Activated CD4-positive, alpha-beta memory T cell treated with anti-CD3 and anti-CD28 coated beads, Interleukin-2, amount 10 ng/mL, durations not matched to agents 7 days and 5 days (primary cell): ENCODE measurements around the gene DOHH. TPM values are rescaled to one million over a fixed set of nuclear protein-coding genes. Genes with fewer than 3 reads are reported as not detected.
"Not testable (repeated sequence)": the region's sequence is repeated elsewhere in the genome, so short reads cannot be mapped to it uniquely, and the experiment has no call there.

ENCODE experiments used
- CTCF ChIA-PET: fragments of 350-600 bp; sonication (Branson Sonifier 250); formaldehyde crosslinking; loops from one replicate; lab custom pipeline; 2021; ENCODE audit warnings: antibody characterized with exemption, inconsistent platforms; lab: Charles Lee
- POLR2A ChIA-PET: fragments of 350-600 bp; sonication (Branson Sonifier 250); formaldehyde crosslinking; loops from one replicate; lab custom pipeline; 2021; ENCODE audit warnings: antibody characterized with exemption; lab: Charles Lee
- DNase-seq: peaks from one replicate; pipeline ENCODE4 v3.0.0-alpha.2; 2020
- H3K27ac Mint-ChIP-seq: one replicate; pipeline ENCODE4 v1.8.0; 2021; ENCODE audit warnings: mild to moderate bottlenecking, mixed read lengths
- H3K27me3 Mint-ChIP-seq: one replicate; pipeline ENCODE4 v1.8.0; 2021; ENCODE audit warnings: mixed read lengths
- H3K36me3 Mint-ChIP-seq: one replicate; pipeline ENCODE4 v1.8.0; 2021; ENCODE audit warnings: low read depth, mixed read lengths
- H3K4me1 Mint-ChIP-seq: one replicate; pipeline ENCODE4 v1.8.0; 2021; ENCODE audit warnings: mixed read lengths
- H3K4me3 Mint-ChIP-seq: one replicate; pipeline ENCODE4 v1.8.0; 2021; ENCODE audit warnings: mild to moderate bottlenecking, mixed read lengths
- H3K9me3 Mint-ChIP-seq: one replicate; pipeline ENCODE4 v1.8.0; 2021; ENCODE audit warnings: mixed read lengths
- total RNA-seq, 2 experiments: library from RNA; stranded (reverse); gene quantifications; one replicate each; pipeline ENCODE4 v1.2.3, GENCODE V29; 2021

The DOHH gene
- total RNA-seq, 2 experiments from 2014 or later: 11.1 to 11.8 TPM

- CTCF ChIA-PET: no interaction called here
- Mint-ChIP-seq H3K36me3 (peaks cover 25% of the 10 kb centered on the region), H3K4me1 (peaks cover 35% of the 10 kb centered on the region), H3K9me3 (no peaks in the 10 kb centered on the region), H3K27me3 (no peaks in the 10 kb centered on the region), H3K27ac (no peak overlapping the region), H3K4me3 (no peak overlapping the region)
- DNase-seq: no peak
- POLR2A ChIA-PET: no interaction called here
Measured at GRCh38 chr19:3512562-3513228, 12.2 kb upstream of the DOHH start.

- Mint-ChIP-seq H3K27me3 (no peaks in the 10 kb centered on the region), H3K36me3 (peaks cover 32% of the 10 kb centered on the region), H3K27ac (no peak overlapping the region), H3K4me3 (no peak overlapping the region), H3K9me3 (no peaks in the 10 kb centered on the region), H3K4me1 (peaks cover 41% of the 10 kb centered on the region)
- POLR2A ChIA-PET: no interaction called here
- CTCF ChIA-PET: no interaction called here
- no peak for DNase-seq
Measured at GRCh38 chr19:3511506-3512251, 11.2 kb upstream of the DOHH start.

- peaks cover 33% of the 10 kb centered on the region for H3K36me3 Mint-ChIP-seq
- H3K9me3 Mint-ChIP-seq: no peaks in the 10 kb centered on the region
- no peak overlapping the region for H3K4me3 Mint-ChIP-seq
- H3K4me1 Mint-ChIP-seq: peaks cover 35% of the 10 kb centered on the region
- CTCF ChIA-PET: no interaction called here
- no peak for DNase-seq
- H3K27ac Mint-ChIP-seq: no peak overlapping the region
- POLR2A ChIA-PET: interaction anchor here (1.0 kb wide), 1 partner anchor 10 kb away, joined by 4 read pairs; the partner anchor contains the start of gene DOHH
- H3K27me3 Mint-ChIP-seq: no peaks in the 10 kb centered on the region
Measured at GRCh38 chr19:3510727-3511126, 10.3 kb upstream of the DOHH start.

GRCh38 chr19:3509566-3509989 lies 9.1 kb upstream of the DOHH start:
- H3K27ac Mint-ChIP-seq: peak overlapping the region; percentile 27
- CTCF ChIA-PET: interaction anchor here (0.7 kb wide), 1 partner anchor 15 kb away, joined by 3 read pairs; no protein-coding TSS in a partner anchor
- H3K27me3 Mint-ChIP-seq: no peaks in the 10 kb centered on the region
- peaks cover 33% of the 10 kb centered on the region for H3K36me3 Mint-ChIP-seq
- POLR2A ChIA-PET: interaction anchor here (1.0 kb wide), 1 partner anchor 9 kb away, joined by 4 read pairs; the partner anchor contains the start of gene DOHH
- peak overlapping the region; percentile 25 for H3K4me3 Mint-ChIP-seq
- H3K4me1 Mint-ChIP-seq: peaks cover 40% of the 10 kb centered on the region
- H3K9me3 Mint-ChIP-seq: no peaks in the 10 kb centered on the region
- no peak for DNase-seq

GRCh38 chr19:3508771-3509535 lies 8.5 kb upstream of the DOHH start:
- H3K4me1 Mint-ChIP-seq: peaks cover 44% of the 10 kb centered on the region
- no peaks in the 10 kb centered on the region for H3K9me3 Mint-ChIP-seq
- no peaks in the 10 kb centered on the region for H3K27me3 Mint-ChIP-seq
- ChIA-PET CTCF (interaction anchor here (0.7 kb wide), 2 partner anchors 14 to 77 kb away, joined by 3 to 5 read pairs; partner anchors contain the start of gene GIPC3), POLR2A (interaction anchor here (0.6 kb wide), 1 partner anchor 30 kb away, joined by 3 read pairs; no protein-coding TSS in a partner anchor)
- no peak overlapping the region for H3K27ac Mint-ChIP-seq
- peak overlapping the region; percentile 88 for H3K4me3 Mint-ChIP-seq
- no peak for DNase-seq
- peaks cover 33% of the 10 kb centered on the region for H3K36me3 Mint-ChIP-seq

- H3K4me3 Mint-ChIP-seq: peak overlapping the region; percentile 88
- not testable (repeated sequence) for H3K9me3 Mint-ChIP-seq, H3K27me3 Mint-ChIP-seq, DNase-seq
- ChIA-PET CTCF (interaction anchor here (0.7 kb wide), 1 partner anchor 77 kb away, joined by 5 read pairs; the partner anchor contains the start of gene GIPC3), POLR2A (interaction anchor here (0.6 kb wide), 1 partner anchor 29 kb away, joined by 3 read pairs; no protein-coding TSS in a partner anchor)
- peaks cover 41% of the 10 kb centered on the region for H3K4me1 Mint-ChIP-seq
- H3K27ac Mint-ChIP-seq: peak overlapping the region; percentile 11
- H3K36me3 Mint-ChIP-seq: peaks cover 33% of the 10 kb centered on the region
Measured at GRCh38 chr19:3508121-3508661, 7.7 kb upstream of the DOHH start.

GRCh38 chr19:3507371-3508120 lies 7.1 kb upstream of the DOHH start:
- H3K36me3 Mint-ChIP-seq: peaks cover 33% of the 10 kb centered on the region
- H3K4me3 Mint-ChIP-seq: peak overlapping the region; percentile 88
- CTCF ChIA-PET: no interaction called here
- no peaks in the 10 kb centered on the region for H3K27me3 Mint-ChIP-seq
- POLR2A ChIA-PET: interaction anchor here (1.0 to 1.6 kb wide), 3 partner anchors 10 to 331 kb away, joined by 4 to 8 read pairs (median 5); partner anchors contain the start of gene MFSD12
- no peaks in the 10 kb centered on the region for H3K9me3 Mint-ChIP-seq
- peak; percentile 47 for DNase-seq
- peaks cover 41% of the 10 kb centered on the region for H3K4me1 Mint-ChIP-seq
- H3K27ac Mint-ChIP-seq: peak overlapping the region; percentile 84

- peaks cover 41% of the 10 kb centered on the region for H3K4me1 Mint-ChIP-seq
- ChIA-PET CTCF (no interaction called here), POLR2A (interaction anchor here (0.6 to 1.9 kb wide), 6 partner anchors 10 to 330 kb away, joined by 3 to 8 read pairs (median 4); partner anchors contain the start of gene MFSD12)
- peak overlapping the region; percentile 84 for H3K27ac Mint-ChIP-seq
- H3K9me3 Mint-ChIP-seq: no peaks in the 10 kb centered on the region
- peak overlapping the region; percentile 88 for H3K4me3 Mint-ChIP-seq
- DNase-seq: peak; percentile 38
- no peaks in the 10 kb centered on the region for H3K27me3 Mint-ChIP-seq
- H3K36me3 Mint-ChIP-seq: peaks cover 33% of the 10 kb centered on the region
Measured at GRCh38 chr19:3506384-3507340, 6.2 kb upstream of the DOHH start.

- Mint-ChIP-seq H3K9me3 (no peaks in the 10 kb centered on the region), H3K27me3 (no peaks in the 10 kb centered on the region), H3K4me3 (peak within 1 kb of the TSS; percentile 88), H3K36me3 (peaks cover 30% of the 10 kb centered on the region), H3K27ac (peak within 1 kb of the TSS; percentile 98), H3K4me1 (peaks cover 45% of the 10 kb centered on the region)
- POLR2A ChIA-PET: interaction anchor here (0.9 to 1.9 kb wide), 4 partner anchors 11 to 99 kb away, joined by 3 to 8 read pairs (median 6); partner anchors contain the start of gene MFSD12
- peak; percentile 100 for DNase-seq
- CTCF ChIA-PET: interaction anchor here (0.6 kb wide), 1 partner anchor 205 kb away, joined by 3 read pairs; no protein-coding TSS in a partner anchor
Measured at GRCh38 chr19:3505598-3506383, 5.3 kb upstream of the DOHH start, which contains the start of gene FZR1. TSS of gene FZR1 (plus strand) at chr19:3506311. CDS start at chr19:3522990, 16,679 bp downstream.

GRCh38 chr19:3504735-3505134 lies 4.3 kb upstream of the DOHH start:
- Mint-ChIP-seq H3K36me3 (peaks cover 25% of the 10 kb centered on the region), H3K9me3 (no peaks in the 10 kb centered on the region), H3K4me3 (peak overlapping the region; percentile 88), H3K27me3 (no peaks in the 10 kb centered on the region), H3K27ac (peak overlapping the region; percentile 98), H3K4me1 (peaks cover 48% of the 10 kb centered on the region)
- ChIA-PET POLR2A (interaction anchor here (1.0 to 1.9 kb wide), 2 partner anchors 12 to 50 kb away, joined by 3 to 8 read pairs; no protein-coding TSS in a partner anchor), CTCF (interaction anchor here (0.6 to 0.7 kb wide), 4 partner anchors 8 to 204 kb away, joined by 3 to 7 read pairs (median 3); no protein-coding TSS in a partner anchor)
- DNase-seq: no peak
